Ascending aorta (tissue), 2 donors: ENCODE data around the gene PHLDB3. TPM values are rescaled to one million over a fixed set of nuclear protein-coding genes. Genes with fewer than 3 reads are reported as not detected.

ENCODE experiments used
- DNase-seq, 2 donors: peaks; one replicate each; pipeline ENCODE4 v3.0.0-alpha.2; 2019; ENCODE audit warnings: low spot score in 2 of 2
- H3K27ac ChIP-seq, 2 donors: fragments of 200-600 bp; sonication (generic); one replicate each; pipeline ENCODE4 v1.5.1; 2016 to 2017; ENCODE audit warnings: mild to moderate bottlenecking in 1 of 2
- H3K27me3 ChIP-seq: fragments of 200-600 bp; sonication (generic); one replicate; pipeline ENCODE4 v1.5.1; 2017
- H3K36me3 ChIP-seq, 2 donors: fragments of 200-600 bp; sonication (generic); one replicate each; pipeline ENCODE4 v1.5.1; 2016
- H3K4me1 ChIP-seq, 2 donors: fragments of 200-600 bp; sonication (generic); one replicate each; pipeline ENCODE4 v1.5.1; 2016 to 2017; ENCODE audit warnings: mild to moderate bottlenecking in 1 of 2
- H3K4me3 ChIP-seq, 2 donors: fragments of 200-600 bp; sonication (generic); one replicate each; pipeline ENCODE4 v1.5.1; 2016 to 2017; ENCODE audit warnings: mild to moderate bottlenecking in 1 of 2
- H3K9me3 ChIP-seq, 2 donors: fragments of 200-600 bp; sonication (generic); one replicate each; pipeline ENCODE4 v1.5.1; 2016
- CTCF ChIP-seq, 3 experiments: fragments of 200-600 bp in 2 of 3; fragments of 450-650 bp in 1 of 3; sonication (generic) in 2 of 3; IDR thresholded peaks; one replicate each; pipeline ENCODE4 v1.5.1; 2016 to 2019; ENCODE audit warnings: antibody characterized with exemption in 3 of 3, mild to moderate bottlenecking in 1 of 3, moderate library complexity in 1 of 3
- intact Hi-C: fragments of 100-400 bp; cut with DNase I; formaldehyde crosslinking; loops from one replicate; pipeline ENCODE4 v1.15.1; 2023
- total RNA-seq: library from RNA; depleted of rRNA; stranded (reverse); fragments of >200 nt; gene quantifications from one replicate; pipeline ENCODE4 v1.1.0, GENCODE V29; 2016

The PHLDB3 gene
- total RNA-seq, 1 donor from 2014 or later, result 1.8 TPM

- Histone ChIP-seq H3K36me3 (no peaks in the 10 kb centered on the region), H3K4me1 (no peaks in the 10 kb centered on the region)
- no peak for TF ChIP-seq CTCF (IDR thresholded peaks at IDR 0.05)
Measured at GRCh38 chr19:43430976-43431375, 73.6 kb downstream of the PHLDB3 start.

GRCh38 chr19:43430142-43430710, 74.3 kb downstream of the PHLDB3 start:
- TF ChIP-seq CTCF (IDR thresholded peaks at IDR 0.05), result no peak
- Histone ChIP-seq H3K4me1 (no peaks in the 10 kb centered on the region), H3K27ac (no peak overlapping the region), H3K36me3 (no peaks in the 10 kb centered on the region), H3K27me3 (no peaks in the 10 kb centered on the region), H3K4me3 (no peak overlapping the region), H3K9me3 (no peaks in the 10 kb centered on the region)
- DNase-seq, result no peak
- intact Hi-C loops, result no loop called here

More at GRCh38 chr19:43430976-43431375, 73.6 kb downstream of the PHLDB3 start:
- no peaks in the 10 kb centered on the region for H3K27me3 ChIP-seq
- no peak for DNase-seq
- no peak overlapping the region for H3K4me3 ChIP-seq
- H3K9me3 ChIP-seq, result no peaks in the 10 kb centered on the region
- no peak overlapping the region for H3K27ac ChIP-seq
- intact Hi-C loops, result no loop called here

GRCh38 chr19:43429395-43429794, 75.2 kb downstream of the PHLDB3 start:
- DNase-seq, result no peak
- Histone ChIP-seq H3K4me1 (no peaks in the 10 kb centered on the region), H3K27ac (no peak overlapping the region), H3K9me3 (no peaks in the 10 kb centered on the region), H3K4me3 (no peak overlapping the region), H3K27me3 (no peaks in the 10 kb centered on the region), H3K36me3 (no peaks in the 10 kb centered on the region)
- intact Hi-C loops, result no loop called here
- TF ChIP-seq CTCF (IDR thresholded peaks at IDR 0.05), result no peak

- DNase-seq, result no peak
- Histone ChIP-seq H3K9me3 (no peaks in the 10 kb centered on the region), H3K4me1 (no peaks in the 10 kb centered on the region), H3K4me3 (no peak overlapping the region), H3K27ac (no peak overlapping the region), H3K36me3 (no peaks in the 10 kb centered on the region), H3K27me3 (no peaks in the 10 kb centered on the region)
- no peak for TF ChIP-seq CTCF (IDR thresholded peaks at IDR 0.05)
- intact Hi-C loops, result no loop called here
Measured at GRCh38 chr19:43425567-43426392, 78.8 kb downstream of the PHLDB3 start.

Other genes starting within 250 kb of the PHLDB3 start
- gene PSG9, start 235.2 kb downstream of the PHLDB3 start, total RNA-seq, result not detected
- not detected for gene CD177, start 151.1 kb downstream of the PHLDB3 start, total RNA-seq
- not detected for gene TEX101, start 89.9 kb downstream of the PHLDB3 start, total RNA-seq
- gene LYPD3, start 39.1 kb downstream of the PHLDB3 start, total RNA-seq, result not detected
- 118 TPM for gene ETHE1, start 22.5 kb upstream of the PHLDB3 start, total RNA-seq
- gene ZNF575, start 28.4 kb upstream of the PHLDB3 start, total RNA-seq, result not detected
- 6.4 TPM for gene XRCC1, start 70.8 kb upstream of the PHLDB3 start, total RNA-seq
- 2.2 TPM for gene PINLYP, start 71.1 kb upstream of the PHLDB3 start, total RNA-seq
- gene IRGQ, start 91.4 kb upstream of the PHLDB3 start, total RNA-seq, result 17.2 TPM
- 3.1 TPM for gene ZNF576, start 91.8 kb upstream of the PHLDB3 start, total RNA-seq
- 0.32 TPM for gene SRRM5, start 107.3 kb upstream of the PHLDB3 start, total RNA-seq
- gene ZNF428, start 114.9 kb upstream of the PHLDB3 start, total RNA-seq, result 37.3 TPM
- 3.5 TPM for gene CADM4, start 135.1 kb upstream of the PHLDB3 start, total RNA-seq
- gene PLAUR, start 165.4 kb upstream of the PHLDB3 start, total RNA-seq, result 30.2 TPM
- not detected for gene IRGC, start 211.3 kb upstream of the PHLDB3 start, total RNA-seq